ENCODE data around the gene OR5M8.

The OR5M8 gene

GRCh38 chr11:56491270-56491669 is at the start of gene OR5M8:
Gene OR5M8, minus strand, starts transcription at chr11:56491370. Its CDS starts 0 bp downstream, at chr11:56491370.
- Histone ChIP-seq H3K4me1 (no peaks in the 10 kb centered on the region), H3K9me3 (no peaks in the 10 kb centered on the region), H3K36me3 (replicated peaks) (no peaks in the 10 kb centered on the region), H3K4me3 (no peak within 1 kb of the TSS), H3K27me3 (ENCODE audit: low read depth) (no peaks in the 10 kb centered on the region)
- DNase-seq (ENCODE audit: low spot score in 2 of 2), result no peak
- in situ Hi-C loops (cut with MboI; ENCODE audit: low sequenced_read_pairs), result no loop called here

- in situ Hi-C loops (cut with MboI; ENCODE audit: low sequenced_read_pairs), result no loop called here
- Histone ChIP-seq H3K4me1 (no peaks in the 10 kb centered on the region), H3K9me3 (no peaks in the 10 kb centered on the region), H3K36me3 (replicated peaks) (no peaks in the 10 kb centered on the region), H3K27me3 (ENCODE audit: low read depth) (no peaks in the 10 kb centered on the region), H3K4me3 (no peak overlapping the region)
- DNase-seq (ENCODE audit: low spot score in 2 of 2), result no peak
Measured at GRCh38 chr11:56533054-56533740, 42.0 kb upstream of the OR5M8 start.

GRCh38 chr11:56531856-56532255 is 40.7 kb upstream of the OR5M8 start:
- H3K4me1 ChIP-seq, result no peaks in the 10 kb centered on the region
- no peaks in the 10 kb centered on the region for H3K36me3 ChIP-seq (replicated peaks)
- H3K9me3 ChIP-seq, result no peaks in the 10 kb centered on the region
- in situ Hi-C loops (cut with MboI; ENCODE audit: low sequenced_read_pairs), result no loop called here
- H3K27me3 ChIP-seq (ENCODE audit: low read depth), result no peaks in the 10 kb centered on the region
- no peak for DNase-seq (ENCODE audit: low spot score in 2 of 2)
- no peak overlapping the region for H3K4me3 ChIP-seq

- in situ Hi-C loops (cut with MboI; ENCODE audit: low sequenced_read_pairs), result no loop called here
- no peaks in the 10 kb centered on the region for H3K36me3 ChIP-seq (replicated peaks)
- no peaks in the 10 kb centered on the region for H3K4me1 ChIP-seq
- H3K27me3 ChIP-seq (ENCODE audit: low read depth), result no peaks in the 10 kb centered on the region
- no peak overlapping the region for H3K4me3 ChIP-seq
- DNase-seq (ENCODE audit: low spot score in 2 of 2), result no peak
- no peaks in the 10 kb centered on the region for H3K9me3 ChIP-seq
Measured at GRCh38 chr11:56522008-56522407, 30.8 kb upstream of the OR5M8 start.

- Histone ChIP-seq H3K4me3 (no peak overlapping the region), H3K9me3 (no peaks in the 10 kb centered on the region), H3K27me3 (ENCODE audit: low read depth) (no peaks in the 10 kb centered on the region), H3K36me3 (replicated peaks) (no peaks in the 10 kb centered on the region), H3K4me1 (no peaks in the 10 kb centered on the region)
- in situ Hi-C loops (cut with MboI; ENCODE audit: low sequenced_read_pairs), result no loop called here
- no peak for DNase-seq (ENCODE audit: low spot score in 2 of 2)
Measured at GRCh38 chr11:56513280-56513679, 22.1 kb upstream of the OR5M8 start.

DNA sequence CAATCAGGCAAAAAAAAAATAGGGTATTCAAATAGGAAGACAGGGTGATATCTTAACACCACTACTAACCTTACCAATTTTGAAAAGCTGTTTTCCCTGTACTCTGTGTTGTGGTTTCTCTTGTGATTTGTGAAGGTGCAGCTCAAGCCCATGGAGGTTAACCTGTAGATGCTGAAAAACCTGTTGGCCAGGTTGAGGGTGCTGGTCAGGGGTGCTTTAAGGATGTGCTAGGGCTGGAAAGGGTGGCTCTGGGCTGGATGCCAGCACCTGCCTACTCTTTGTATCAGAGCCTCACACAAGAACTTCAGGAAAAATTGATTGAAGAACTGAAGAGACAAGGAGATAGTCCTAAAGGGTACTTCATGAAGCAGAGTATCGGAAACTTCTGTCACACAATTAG is 18.3 kb upstream of the OR5M8 start:
- no peaks in the 10 kb centered on the region for H3K9me3 ChIP-seq
- no peaks in the 10 kb centered on the region for H3K27me3 ChIP-seq (ENCODE audit: low read depth)
- in situ Hi-C loops (cut with MboI; ENCODE audit: low sequenced_read_pairs), result no loop called here
- no peak overlapping the region for H3K4me3 ChIP-seq
- no peaks in the 10 kb centered on the region for H3K36me3 ChIP-seq (replicated peaks)
- no peak for DNase-seq (ENCODE audit: low spot score in 2 of 2)
- H3K4me1 ChIP-seq, result no peaks in the 10 kb centered on the region

DNA sequence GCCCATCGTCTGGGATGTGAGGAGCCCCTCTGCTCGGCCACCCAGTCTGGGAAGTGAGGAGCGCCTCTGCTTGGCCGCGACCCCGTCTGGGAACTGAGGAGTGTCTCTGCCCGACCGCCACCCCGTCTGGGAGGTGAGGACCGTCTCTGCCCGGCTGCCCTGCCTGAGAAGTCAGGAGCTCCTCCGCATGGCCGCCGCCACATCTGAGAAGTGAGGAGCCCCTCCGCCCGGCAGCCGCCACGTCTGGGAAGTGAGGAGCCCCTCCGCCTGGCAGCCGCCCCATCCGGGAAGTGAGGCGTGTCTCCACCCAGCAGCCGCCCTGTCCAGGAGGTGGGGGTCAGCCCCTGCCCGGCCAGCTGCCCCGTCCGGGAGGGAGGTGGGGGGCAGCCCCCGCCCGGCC is 5.8 kb upstream of the OR5M8 start:
- Histone ChIP-seq H3K36me3 (replicated peaks) (no peaks in the 10 kb centered on the region), H3K9me3 (no peaks in the 10 kb centered on the region), H3K4me1 (no peaks in the 10 kb centered on the region), H3K4me3 (no peak overlapping the region), H3K27me3 (ENCODE audit: low read depth) (no peaks in the 10 kb centered on the region)
- in situ Hi-C loops (cut with MboI; ENCODE audit: low sequenced_read_pairs), result no loop called here
- no peak for DNase-seq (ENCODE audit: low spot score in 2 of 2)

DNA sequence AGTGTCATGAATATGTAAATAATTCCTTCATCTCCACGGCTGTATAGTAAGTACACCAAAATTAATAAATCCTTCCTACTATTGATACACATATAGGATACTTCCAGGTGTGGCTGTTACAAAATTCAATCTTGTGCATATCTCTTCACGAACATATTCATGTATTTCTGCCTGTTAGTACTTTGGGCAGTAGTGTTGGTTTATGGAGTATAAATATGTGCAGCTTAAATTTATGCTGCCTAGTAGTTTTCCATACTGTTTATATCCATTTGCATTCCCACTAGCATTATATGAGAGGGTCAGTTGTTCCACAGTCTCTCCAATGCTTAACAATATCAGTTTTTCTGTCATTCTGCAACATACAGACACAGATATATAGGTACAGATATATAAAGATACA is 3.9 kb upstream of the OR5M8 start:
- Histone ChIP-seq H3K9me3 (no peaks in the 10 kb centered on the region), H3K4me3 (no peak overlapping the region), H3K36me3 (replicated peaks) (no peaks in the 10 kb centered on the region), H3K4me1 (no peaks in the 10 kb centered on the region), H3K27me3 (ENCODE audit: low read depth) (no peaks in the 10 kb centered on the region)
- in situ Hi-C loops (cut with MboI; ENCODE audit: low sequenced_read_pairs), result no loop called here
- DNase-seq (ENCODE audit: low spot score in 2 of 2), result no peak

GRCh38 chr11:56486801-56487200 is 4.4 kb downstream of the OR5M8 start:
- DNase-seq (ENCODE audit: low spot score in 2 of 2), result no peak
- H3K4me1 ChIP-seq, result no peaks in the 10 kb centered on the region
- H3K36me3 ChIP-seq (replicated peaks), result no peaks in the 10 kb centered on the region
- in situ Hi-C loops (cut with MboI; ENCODE audit: low sequenced_read_pairs), result no loop called here
- H3K27me3 ChIP-seq (ENCODE audit: low read depth), result no peaks in the 10 kb centered on the region
- H3K9me3 ChIP-seq, result no peaks in the 10 kb centered on the region
- no peak overlapping the region for H3K4me3 ChIP-seq

DNA sequence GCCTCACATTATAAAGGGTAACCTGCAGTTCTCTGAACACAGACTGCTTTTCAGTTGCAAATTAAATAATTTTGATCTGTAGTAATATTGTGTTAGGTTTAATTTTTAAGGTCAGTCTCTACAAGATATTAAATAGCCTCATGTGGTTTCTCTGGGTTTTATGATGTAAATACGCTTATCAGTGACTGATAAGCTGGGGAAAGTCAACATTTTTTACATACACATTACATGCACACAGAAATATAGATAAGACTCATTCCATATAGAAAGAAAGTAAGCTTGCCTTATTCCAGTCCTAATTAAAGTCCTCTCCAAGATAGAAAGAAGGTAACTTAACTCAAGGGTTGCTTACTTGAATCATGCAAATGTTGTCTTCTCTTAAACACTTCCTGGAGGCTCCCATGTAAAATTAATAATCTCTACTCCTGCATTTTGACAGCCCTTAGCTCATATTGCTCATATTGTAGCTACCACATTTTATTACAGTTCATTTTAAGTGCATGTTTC is 16.4 kb downstream of the OR5M8 start:
- H3K36me3 ChIP-seq (replicated peaks), result no peaks in the 10 kb centered on the region
- in situ Hi-C loops (cut with MboI; ENCODE audit: low sequenced_read_pairs), result no loop called here
- H3K27me3 ChIP-seq (ENCODE audit: low read depth), result no peaks in the 10 kb centered on the region
- H3K4me1 ChIP-seq, result no peaks in the 10 kb centered on the region
- H3K9me3 ChIP-seq, result no peaks in the 10 kb centered on the region; the same call in 1 of the 2 replicates
- H3K4me3 ChIP-seq, result no peak overlapping the region
- DNase-seq (ENCODE audit: low spot score in 2 of 2), result no peak

DNA sequence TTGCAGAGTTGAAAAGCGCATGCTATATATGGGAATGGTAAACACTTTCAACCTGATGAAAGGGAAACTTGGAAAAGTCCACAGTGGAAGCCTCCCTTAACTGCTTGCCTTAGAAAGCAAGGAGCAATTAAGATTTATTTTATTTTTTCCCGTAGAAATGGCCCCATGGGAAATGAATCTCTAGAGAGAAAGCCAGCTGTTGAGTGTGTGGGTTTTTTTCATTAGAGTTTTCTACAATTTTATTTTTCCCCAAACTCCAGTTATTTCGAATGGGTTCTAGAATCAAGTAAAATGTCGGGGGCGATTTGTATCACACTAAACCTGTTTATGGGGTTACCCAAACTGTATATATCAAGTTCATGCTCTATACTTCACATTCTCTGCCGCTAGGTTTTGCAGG is 17.9 kb downstream of the OR5M8 start, which contains the start of gene OR5M3:
Gene OR5M3, minus strand, starts transcription at position 101 of the 400 bp plus-strand sequence. CDS start 2,855 bp downstream, outside the sequence.
- no peak for DNase-seq (ENCODE audit: low spot score in 2 of 2)
- H3K4me1 ChIP-seq, result no peaks in the 10 kb centered on the region
- H3K4me3 ChIP-seq, result no peak within 1 kb of the TSS
- H3K27me3 ChIP-seq (ENCODE audit: low read depth), result no peaks in the 10 kb centered on the region
- in situ Hi-C loops (cut with MboI; ENCODE audit: low sequenced_read_pairs), result no loop called here
- no peaks in the 10 kb centered on the region; the same call in 1 of the 2 replicates for H3K9me3 ChIP-seq
- no peaks in the 10 kb centered on the region for H3K36me3 ChIP-seq (replicated peaks)

DNA sequence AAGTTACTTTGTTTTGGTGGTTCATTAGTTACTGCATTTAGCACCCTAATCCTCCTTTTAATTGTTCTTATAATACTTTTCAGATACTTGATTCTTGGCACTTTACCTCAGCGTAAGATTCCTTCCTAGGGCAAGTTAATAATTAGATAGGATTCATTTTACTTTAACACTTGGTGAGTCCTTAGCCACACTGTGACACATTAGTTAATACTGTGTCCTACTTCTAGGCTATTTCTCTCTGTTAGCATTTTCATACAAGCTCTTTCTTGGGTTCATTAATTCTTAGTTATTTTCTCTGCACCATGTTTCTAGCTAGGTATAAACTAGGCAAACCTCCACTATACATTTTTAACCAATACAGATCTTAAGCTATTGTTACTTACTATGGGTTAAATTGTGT is 34.1 kb downstream of the OR5M8 start:
- H3K4me3 ChIP-seq, result no peak overlapping the region
- H3K9me3 ChIP-seq, result no peaks in the 10 kb centered on the region; the same call in 1 of the 2 replicates
- no peaks in the 10 kb centered on the region for H3K27me3 ChIP-seq (ENCODE audit: low read depth)
- H3K36me3 ChIP-seq (replicated peaks), result no peaks in the 10 kb centered on the region
- no peak for DNase-seq (ENCODE audit: low spot score in 2 of 2)
- no peaks in the 10 kb centered on the region for H3K4me1 ChIP-seq
- in situ Hi-C loops (cut with MboI; ENCODE audit: low sequenced_read_pairs), result no loop called here

DNA sequence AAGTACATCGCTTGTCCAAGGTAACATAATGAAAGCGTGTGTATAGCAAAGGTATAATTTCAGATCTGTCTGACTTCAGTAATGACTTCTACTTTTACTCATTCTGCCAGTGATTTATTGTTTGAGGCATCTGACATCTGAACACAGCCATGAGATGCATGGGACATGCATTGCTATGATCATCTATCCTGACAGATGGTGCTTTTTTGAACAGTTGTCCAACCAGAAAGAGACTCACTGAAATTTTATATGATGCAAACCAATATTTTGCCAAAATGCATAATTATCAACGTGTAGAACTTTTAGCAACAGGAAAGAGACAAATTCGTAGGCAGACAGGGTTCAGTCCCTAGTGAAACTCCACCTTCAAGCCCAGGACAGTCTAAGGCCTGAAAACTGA is 37.6 kb downstream of the OR5M8 start:
- no peaks in the 10 kb centered on the region for H3K4me1 ChIP-seq
- H3K9me3 ChIP-seq, result no peaks in the 10 kb centered on the region
- no peaks in the 10 kb centered on the region for H3K36me3 ChIP-seq (replicated peaks)
- H3K4me3 ChIP-seq, result no peak overlapping the region
- in situ Hi-C loops (cut with MboI; ENCODE audit: low sequenced_read_pairs), result no loop called here
- no peaks in the 10 kb centered on the region for H3K27me3 ChIP-seq (ENCODE audit: low read depth)
- no peak for DNase-seq (ENCODE audit: low spot score in 2 of 2)

All from HAP-1 (cell line).